GM19395 (cell line): Measurements from ENCODE around the gene TM7SF3.
"Not testable (repeated sequence)": the region's sequence is repeated elsewhere in the genome, so short reads cannot be mapped to it uniquely, and the experiment has no call there.

Experiments used
- ATAC-seq: cut with Tn5 transposase; IDR thresholded peaks from one replicate; pipeline ENCODE4 v1.9.1; 2021; ENCODE audit warnings: mild to moderate bottlenecking, moderate library complexity; ENCODE audit not compliant: unreplicated experiment

Gene TM7SF3

DNA sequence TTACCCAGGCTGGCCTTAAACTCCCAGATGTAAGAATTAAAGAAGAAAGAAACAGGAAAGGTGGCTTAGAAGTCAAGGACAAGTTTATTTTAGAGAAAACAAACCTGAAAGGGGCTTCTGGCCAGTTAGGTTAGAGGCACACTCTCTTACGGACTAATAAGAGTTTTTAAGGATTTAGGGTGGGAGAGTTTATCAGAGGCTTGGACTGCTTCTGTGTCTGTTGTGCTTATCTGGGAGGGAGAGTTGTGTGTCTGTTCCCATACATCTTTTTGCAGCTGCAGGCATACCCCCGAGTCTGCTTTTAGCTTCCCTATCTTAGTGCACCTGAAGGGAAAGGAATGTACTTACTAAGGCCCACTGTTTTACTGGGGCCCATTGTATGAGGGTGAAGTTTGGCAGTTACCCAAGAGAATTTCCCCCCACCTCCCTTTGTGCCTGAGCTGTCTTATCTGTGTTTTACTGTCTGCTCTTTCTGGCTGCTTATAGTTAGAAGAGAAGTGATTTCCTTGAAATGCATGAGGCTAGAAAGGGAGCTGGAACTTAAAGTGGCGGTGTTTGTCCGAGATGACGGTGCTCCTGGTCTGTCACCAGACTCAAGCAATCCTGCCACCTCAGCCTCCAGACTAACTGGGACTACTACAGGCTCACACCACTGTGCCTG lies 3.1 kb upstream of the TM7SF3 start:
- not testable (repeated sequence) for ATAC-seq

DNA sequence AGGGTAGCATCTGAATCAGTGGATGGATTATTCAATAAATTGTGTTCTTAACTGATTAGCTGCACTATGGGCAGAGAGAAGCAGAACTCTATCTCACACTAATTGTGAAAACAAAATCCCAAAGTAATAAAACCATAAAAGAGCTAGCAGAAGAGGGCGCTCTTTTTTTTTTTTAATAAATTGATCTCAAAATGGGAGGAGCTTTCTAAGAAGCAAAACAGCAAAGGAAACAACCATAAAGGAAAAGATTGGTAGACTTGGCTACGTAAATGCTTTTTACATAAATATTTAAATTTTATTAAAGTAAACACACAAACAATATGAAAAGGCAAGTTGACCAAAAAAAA lies 1.5 kb upstream of the TM7SF3 start:
- ATAC-seq = no peak

DNA sequence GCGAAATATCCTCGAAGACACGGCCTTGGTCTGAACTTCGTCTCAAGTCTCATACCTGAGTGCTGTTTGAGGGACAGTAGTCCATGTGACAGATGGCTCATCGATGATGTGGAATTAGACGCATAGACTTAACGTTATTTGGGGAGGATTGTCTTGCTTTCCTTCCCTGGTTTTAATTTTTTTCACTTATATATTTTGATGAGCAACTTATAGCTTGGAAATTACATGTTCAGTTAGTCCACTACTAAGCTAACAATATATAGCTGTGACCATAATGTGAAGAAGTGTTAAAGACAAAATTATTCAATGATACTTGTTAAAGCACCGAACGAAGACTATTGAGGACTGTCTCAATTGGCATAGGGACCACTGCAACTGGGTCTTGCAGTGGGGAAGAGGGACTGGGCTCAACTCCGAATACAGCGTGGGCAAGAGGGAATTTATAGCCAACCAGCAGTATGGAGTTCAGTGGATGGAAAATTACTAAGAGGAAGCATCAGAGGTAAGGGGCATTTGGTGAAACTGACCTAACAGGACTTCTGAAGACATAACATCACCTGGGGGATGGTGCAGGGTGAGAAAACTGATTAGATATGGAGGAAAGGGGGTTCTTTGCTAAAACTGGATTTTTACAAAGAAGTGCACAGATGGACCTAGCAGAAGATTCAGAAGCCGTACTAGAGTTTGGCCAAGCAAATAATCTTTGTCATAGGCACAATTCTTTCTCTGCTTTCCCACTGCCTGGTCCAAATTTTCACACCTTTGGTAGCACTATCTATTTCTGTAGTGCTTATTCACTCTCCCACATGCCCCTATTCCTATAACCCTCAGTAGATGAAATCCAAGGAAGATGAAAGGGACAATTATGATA lies 910 bp upstream of the TM7SF3 start:
- no peak for ATAC-seq

DNA sequence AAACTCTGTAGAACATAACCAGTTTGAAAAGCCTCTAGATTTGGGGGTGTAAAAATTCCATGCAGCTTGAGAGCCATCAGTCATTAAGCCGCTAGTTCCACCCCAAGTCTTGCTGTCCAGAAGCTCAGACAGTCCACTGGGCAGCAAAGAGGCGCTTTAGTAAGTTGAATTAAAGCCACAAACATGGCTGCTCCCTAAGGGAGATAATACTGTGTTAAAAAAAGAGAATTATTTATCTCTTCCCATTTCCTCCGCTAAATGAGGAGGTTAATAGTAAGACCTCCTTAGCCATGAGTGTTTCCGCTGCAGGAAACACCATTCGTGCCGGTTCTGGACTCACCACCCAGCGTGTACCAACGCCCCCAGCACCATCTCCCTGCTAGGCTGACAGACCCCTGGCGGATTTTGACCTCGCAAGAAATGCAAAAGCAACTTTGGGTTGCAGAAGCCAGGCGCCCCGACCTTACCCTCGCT lies 536 bp downstream of the TM7SF3 start:
- peak; percentile 37 for ATAC-seq

DNA sequence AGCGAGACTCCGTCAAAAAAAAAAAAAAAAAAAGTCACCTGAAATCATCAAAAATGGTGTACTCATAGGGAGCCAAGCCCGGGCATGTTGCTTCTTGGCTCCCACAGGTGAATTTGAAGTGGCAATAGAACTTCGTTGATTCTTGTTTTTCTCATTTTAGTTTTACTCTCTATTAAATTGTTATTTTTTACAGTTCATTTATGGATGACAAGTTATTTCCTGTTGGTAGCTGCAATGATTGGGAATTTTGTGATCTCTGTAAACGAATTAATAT lies 1.3 kb downstream of the TM7SF3 start:
- ATAC-seq = no peak

DNA sequence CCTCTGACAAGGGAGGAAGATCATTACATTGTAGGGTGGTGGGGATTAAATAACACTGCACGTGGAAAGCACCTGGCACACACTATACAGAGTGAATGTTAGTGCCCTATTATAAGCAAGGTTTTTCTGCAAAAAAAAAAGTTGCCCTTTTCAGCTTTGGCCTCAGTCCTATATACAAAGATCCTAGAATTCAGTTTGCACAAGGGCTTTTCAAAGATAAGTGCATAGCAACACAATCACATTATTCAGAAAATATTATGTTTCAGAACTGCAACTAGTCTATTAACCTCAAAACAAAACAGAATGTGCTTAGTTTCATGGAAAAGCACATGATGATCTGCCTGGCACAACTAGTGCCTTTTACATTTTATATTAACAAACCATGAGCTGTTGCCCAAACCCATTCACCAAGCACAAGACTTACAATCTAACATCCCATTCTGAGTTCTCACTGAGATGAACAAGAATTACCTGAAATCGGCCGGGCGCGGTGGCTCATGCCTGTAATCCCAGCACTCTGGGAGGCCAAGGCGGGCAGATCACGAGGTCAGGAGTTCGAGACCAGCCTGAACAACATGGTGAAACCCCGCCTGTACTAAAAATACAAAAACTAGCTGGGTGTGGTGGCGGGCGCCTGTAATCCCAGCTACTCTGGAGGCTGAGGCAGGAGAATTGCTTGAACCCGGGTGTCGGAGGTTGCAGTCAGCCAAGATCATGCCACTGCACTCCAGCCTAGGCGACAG lies 1.8 kb downstream of the TM7SF3 start:
- ATAC-seq = no peak

DNA sequence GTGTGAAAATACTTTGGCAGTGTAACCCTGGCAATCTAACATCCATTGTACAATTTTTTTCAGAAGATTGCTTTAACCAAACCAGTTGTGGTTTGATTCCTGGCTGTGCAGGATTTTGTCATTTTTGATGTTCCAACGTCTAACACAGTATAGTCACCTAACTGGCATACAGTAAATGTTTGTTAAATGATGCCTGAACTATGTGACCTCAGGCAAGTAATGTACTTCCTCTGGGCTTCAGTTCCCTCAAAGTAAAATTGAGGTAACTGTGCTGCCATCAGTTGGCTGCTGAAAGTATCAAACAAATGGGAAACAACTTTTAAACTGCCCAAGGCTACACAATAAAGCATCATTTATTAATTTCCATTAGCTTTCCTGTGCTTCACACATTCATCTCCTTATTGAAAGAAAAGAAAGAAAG lies 4.3 kb downstream of the TM7SF3 start:
- ATAC-seq = no peak

DNA sequence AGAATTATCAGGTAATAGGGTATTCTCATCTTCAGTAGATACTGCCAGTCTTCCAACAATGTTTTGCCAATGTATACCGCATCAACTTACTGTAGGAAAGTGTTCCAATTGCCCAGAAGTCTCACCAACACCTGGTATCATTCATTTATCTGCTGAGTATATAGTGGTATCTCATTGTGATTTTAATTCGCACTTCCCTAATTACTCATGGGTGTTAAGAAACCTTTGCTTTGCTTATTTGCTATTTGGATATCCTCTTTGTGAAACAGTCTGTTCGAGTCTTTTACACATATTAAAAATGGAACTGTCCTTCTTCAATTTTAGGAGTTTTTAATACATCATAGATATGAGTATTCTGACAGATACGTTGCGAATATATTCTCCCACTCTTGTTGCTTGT lies 6.1 kb downstream of the TM7SF3 start:
- ATAC-seq = no peak

DNA sequence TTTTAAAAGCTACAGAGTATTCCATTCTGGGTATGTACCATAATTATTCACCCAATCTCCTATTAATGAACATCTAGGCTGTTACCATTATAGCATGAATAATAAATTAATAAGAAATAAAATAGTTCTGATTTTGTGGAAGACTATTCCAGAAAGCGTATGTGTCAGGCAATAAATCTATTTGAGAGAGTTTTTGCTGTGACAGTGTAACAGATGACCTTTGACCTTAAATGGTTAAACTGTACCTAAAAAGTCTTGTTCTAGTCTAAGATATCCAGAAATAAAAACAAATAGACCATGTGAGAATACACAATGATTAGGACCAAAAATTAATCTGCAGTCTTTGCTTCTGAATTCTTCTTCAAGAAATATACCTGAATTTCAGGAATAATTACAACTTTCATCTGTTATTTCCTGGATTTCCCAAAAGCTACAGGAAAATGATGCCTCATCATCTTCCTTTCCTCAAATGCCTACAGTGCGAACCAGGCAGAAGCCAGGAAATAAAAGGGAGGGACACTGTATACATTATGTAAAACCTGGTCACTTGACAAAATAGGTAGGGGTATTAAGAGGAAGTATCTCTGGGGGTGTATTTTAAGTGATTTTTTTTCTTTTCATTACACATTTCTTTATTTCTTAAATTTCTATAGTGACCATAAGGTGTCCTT lies 7.3 kb downstream of the TM7SF3 start:
- ATAC-seq = no peak

DNA sequence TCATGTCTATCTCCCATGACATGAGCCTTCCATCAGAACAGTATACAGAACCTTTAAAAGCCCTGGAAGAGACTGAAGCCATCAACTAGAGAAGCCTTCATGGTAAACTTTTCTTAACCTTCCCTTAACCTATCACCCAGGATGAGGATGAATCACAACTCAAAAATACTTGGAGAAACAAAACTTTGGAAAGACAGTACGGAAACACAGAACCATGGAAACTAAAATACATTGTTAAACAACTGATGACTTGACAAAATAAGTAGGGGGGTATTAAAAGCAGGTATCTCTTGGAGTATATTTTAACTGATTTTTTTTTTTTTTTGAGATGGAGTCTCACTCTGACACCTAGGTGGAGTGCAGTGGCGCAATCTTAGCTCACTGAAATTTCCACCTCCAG lies 8.7 kb downstream of the TM7SF3 start:
- ATAC-seq = no peak

DNA sequence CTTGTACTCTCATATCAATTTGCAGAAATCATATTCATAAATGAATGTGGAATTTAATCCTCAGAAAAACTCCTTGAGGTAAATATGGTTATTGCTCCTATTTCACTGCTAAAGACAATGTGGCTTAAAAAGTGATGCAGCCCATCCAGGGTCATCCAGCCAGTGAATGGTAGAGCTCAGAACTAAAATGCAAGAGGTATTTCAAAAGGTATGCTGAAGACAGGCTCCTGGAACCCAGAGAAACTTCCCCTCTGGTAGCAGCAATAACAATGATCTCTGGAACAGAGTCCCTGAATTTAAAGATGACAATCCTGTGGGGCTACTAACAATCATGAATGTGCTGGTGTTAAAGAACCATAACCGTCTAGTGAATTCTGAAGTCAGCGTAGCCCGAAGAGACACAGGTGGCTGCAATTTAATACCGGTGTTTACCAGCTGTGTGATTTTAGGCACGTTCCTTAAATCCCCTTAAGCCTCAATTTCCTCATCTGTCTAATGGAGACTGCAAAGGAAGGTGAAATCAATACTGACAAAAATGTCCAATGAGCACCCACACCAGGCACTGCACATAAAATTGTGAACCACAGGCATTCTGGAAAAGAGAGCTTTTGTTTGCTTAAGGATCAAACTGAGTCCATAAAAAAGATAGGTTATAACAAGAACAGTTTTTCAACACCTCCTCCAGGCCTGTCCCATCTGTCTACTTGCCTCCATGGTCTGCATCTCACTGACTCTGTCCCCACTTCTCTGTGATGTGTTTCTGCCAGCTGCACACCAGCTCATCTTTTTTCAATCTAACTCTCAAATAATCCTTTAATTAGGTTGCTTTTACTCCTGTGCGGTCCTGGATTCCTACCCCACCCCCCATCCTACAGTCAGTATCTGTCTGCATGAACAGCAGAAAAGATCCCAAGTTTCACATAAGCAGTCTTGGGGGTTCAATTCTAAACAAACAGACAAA lies 10.5 kb downstream of the TM7SF3 start:
- no peak for ATAC-seq

DNA sequence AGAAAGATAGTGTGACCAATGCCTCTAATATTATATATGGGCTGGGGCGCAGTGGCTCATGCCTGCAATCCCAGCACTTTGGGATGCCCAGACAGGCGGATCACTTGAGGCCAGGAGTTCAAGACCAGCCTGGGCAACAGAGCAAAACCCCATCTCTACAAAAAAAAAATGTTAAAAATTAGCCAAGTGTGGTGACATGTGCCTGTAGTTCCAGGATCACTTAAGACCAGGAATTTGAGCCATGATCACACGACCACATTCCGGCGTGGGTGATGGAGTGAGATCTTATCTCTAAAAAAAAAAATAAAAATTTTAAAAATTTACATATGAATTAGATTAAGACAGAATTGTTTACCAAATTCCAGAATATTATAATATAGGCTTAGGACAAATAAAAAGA lies 12.0 kb downstream of the TM7SF3 start:
- no peak for ATAC-seq

DNA sequence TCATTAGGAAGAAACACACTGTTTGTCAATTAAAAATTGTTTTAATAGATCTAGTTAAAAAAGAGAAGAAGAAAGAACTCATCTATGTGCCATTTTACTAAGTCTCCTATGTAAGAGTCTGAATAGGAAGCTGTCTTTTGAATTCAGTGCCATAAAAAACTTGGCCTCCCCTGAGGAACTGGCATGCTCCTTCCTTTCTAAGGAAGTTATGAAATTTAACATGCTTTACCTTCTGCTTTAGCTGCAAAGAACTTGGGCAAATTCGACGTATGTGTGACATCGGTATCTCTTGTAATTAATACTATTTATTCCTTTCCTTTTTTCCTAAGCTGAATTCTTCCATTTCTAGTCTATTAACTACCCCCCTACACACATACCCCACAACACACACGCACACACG lies 12.5 kb downstream of the TM7SF3 start:
- no peak for ATAC-seq

DNA sequence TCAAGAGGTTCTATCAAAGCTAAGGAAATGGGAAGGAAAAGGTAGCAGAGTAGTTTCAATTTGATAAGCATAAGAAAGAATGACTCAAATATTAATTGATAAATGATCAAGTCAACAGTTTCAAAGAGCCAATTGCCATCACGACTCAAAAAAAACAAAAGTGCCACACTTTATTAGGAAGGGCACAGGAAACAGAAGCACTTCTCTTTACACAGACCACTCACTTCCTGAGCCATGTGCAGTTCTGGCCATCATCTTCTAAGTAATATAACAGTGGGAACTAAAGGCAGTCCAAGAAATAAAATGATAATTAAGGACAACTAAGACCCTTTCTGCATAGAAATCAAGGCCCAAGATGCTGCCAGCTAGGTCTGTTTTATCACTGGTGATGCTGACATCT lies 13.2 kb downstream of the TM7SF3 start:
- no peak for ATAC-seq

DNA sequence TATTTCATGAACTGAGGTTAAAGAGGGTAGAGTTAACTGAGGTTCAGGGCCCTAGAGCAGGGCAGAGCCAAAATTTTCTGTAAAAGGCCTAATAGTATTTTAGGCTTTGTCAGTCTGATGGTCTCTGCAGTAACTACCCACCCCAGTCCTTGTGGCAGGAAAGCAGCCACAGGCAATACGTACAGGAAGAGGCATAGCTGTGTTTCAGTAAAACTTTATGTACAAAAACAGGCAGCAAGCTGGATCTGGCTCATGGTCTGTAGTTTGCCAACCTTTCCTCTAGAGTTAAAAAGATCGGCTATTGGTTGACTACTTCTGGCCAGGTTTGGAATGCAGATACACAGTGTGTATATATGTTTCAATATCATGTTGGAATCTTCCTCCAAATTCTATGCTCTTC lies 17.2 kb downstream of the TM7SF3 start:
- no peak for ATAC-seq

DNA sequence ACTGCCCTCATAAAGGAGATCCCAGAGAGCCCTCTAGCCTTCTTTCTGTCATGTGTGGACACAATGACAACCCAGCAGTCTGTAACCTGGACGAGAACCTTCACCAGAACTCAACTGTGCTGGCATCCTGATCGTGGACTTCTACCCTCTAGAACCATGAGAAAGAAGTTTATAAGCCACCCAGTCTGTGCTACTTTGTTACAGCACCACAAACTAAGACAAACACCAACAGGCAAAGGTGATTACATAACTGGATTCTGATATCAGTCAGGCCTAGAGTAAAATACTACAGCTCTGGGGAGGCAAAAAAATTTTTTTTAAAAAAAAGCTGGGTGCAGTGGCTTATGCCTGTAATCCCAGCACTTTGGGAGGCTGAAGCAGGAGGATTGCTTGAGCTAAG lies 18.5 kb downstream of the TM7SF3 start:
- ATAC-seq = no peak

DNA sequence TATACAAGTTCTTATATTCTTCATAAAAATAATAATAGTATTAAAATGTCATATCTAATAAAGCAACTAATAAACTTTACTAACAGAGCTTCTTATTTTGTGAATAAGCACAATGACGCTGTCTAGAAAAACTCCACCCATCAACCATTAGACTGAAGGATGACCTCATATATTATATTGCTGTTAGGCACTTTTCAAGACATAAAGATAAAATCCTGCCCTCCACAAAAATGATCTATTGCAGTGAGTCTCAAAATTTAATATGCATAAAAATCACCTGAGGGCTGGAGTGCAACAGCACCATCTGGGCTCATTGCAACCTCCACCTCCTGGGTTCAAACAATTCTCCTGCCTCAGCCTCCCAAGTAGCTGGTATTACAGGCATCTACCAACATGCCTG lies 20.1 kb downstream of the TM7SF3 start:
- no peak for ATAC-seq

DNA sequence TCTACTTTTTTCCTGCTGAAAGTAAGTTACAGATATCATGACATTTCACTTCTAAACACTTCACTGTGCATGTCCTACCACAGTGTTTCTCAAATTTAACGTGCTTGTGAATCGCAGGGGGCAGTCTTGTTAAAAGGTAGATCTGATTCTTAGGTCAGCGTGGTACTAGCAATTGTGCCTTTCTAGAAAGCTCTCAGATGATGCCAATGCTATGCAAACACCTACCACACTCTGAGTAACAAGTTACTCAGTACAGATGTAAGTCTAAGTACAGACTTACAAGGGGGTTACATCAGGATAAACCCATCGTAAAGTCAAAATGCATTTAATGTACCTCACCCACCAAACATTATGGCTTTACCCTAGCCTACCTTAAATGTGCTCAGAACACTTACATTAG lies 22.4 kb downstream of the TM7SF3 start:
- no peak for ATAC-seq

DNA sequence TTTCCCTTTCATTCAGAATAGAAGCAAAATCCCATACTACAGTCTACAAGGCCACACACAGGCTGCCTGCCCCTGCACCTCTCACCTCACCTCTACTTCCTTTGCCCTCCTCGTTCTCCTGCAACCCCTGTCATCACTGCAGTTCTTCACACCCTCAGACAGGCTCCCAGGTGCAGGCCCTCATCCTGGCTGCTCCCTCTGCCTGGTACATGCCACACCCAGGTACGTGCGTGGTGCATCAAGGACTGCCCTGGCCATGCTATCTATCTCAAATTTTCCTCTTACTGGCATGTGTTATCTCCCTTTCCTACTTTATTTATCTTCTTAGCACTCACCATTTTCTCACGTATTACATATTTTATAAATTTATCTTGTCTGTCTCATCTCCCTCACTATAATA lies 24.3 kb downstream of the TM7SF3 start:
- no peak for ATAC-seq

DNA sequence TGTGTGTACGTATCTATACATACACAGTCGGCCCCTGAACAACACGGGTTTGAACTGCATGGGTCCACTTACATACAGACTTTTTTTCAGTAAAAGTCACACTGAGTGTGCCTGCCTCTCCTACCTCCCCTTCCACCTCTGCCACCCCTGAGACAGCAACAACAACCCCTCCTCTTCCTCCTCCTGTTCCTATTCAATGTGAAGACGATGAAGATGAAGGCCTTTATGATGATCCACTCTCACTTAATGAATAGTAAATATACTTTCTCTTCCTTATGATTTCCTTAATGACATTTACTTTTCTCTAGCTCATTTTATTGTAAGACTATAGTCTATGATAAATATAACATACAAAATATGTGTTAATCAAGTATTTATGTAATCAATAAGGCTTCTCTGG lies 25.5 kb downstream of the TM7SF3 start:
- ATAC-seq = no peak
